Neuronal stem cell (in vitro differentiated cells): ENCODE measurements around the gene AIPL1.
A peak's percentile ranks its signal among the peaks of the same experiment; 100 is the strongest.

Source experiments
- DNase-seq: peaks from one replicate; pipeline ENCODE4 v3.0.0-alpha.2; 2013; ENCODE audit warnings: low spot score
- H2AFZ ChIP-seq: one replicate; pipeline ENCODE4 v1.6.1; 2013; ENCODE audit warnings: mild to moderate bottlenecking, low read length, inconsistent platforms
- H2AK5ac ChIP-seq: 2 replicates; pipeline ENCODE4 v1.6.1; 2013; ENCODE audit warnings: low read depth, mild to moderate bottlenecking, inconsistent platforms, low read length, moderate library complexity, mixed read lengths
- H2BK120ac ChIP-seq: 2 replicates; pipeline ENCODE4 v1.6.1; 2013; ENCODE audit warnings: low read depth, mild to moderate bottlenecking, inconsistent platforms, low read length, moderate library complexity, mixed read lengths
- H2BK12ac ChIP-seq: one replicate; pipeline ENCODE4 v1.6.1; 2013; ENCODE audit warnings: low read length, inconsistent platforms
- H2BK15ac ChIP-seq: 2 replicates; pipeline ENCODE4 v1.6.1; 2013; ENCODE audit warnings: mild to moderate bottlenecking, low read length, inconsistent platforms, mixed read lengths
- H2BK5ac ChIP-seq: one replicate; pipeline ENCODE4 v1.6.1; 2013; ENCODE audit warnings: inconsistent platforms, mild to moderate bottlenecking, low read length, moderate library complexity
- H3K14ac ChIP-seq: one replicate; pipeline ENCODE4 v1.6.1; 2013; ENCODE audit warnings: low read length, inconsistent platforms
- H3K18ac ChIP-seq: 2 replicates; pipeline ENCODE4 v1.6.1; 2013; ENCODE audit warnings: low read length, inconsistent platforms
- H3K23ac ChIP-seq: 2 replicates; pipeline ENCODE4 v1.6.1; 2013; ENCODE audit warnings: low read depth, mild to moderate bottlenecking, mixed read lengths, low read length, inconsistent platforms; ENCODE audit not compliant: poor library complexity
- H3K27ac ChIP-seq: replicated peaks from 3 replicates; pipeline ENCODE4 v1.5.1; 2013; ENCODE audit warnings: low read length, inconsistent platforms
- H3K27me3 ChIP-seq, 3 experiments: 2 replicates each; pipeline ENCODE4 v1.6.1; 2013; ENCODE audit warnings: low read length in 3 of 3, mild to moderate bottlenecking in 2 of 3, inconsistent platforms in 1 of 3, low read depth in 1 of 3, mixed read lengths in 1 of 3, moderate library complexity in 1 of 3; ENCODE audit not compliant: control insufficient read depth in 3 of 3, insufficient read depth in 3 of 3
- H3K36me3 ChIP-seq, 2 donors: replicated peaks in 1 of 2; 2 replicates each; pipeline ENCODE4 v1.6.1; 2013; ENCODE audit warnings: low read length in 2 of 2; ENCODE audit not compliant: control insufficient read depth in 2 of 2, insufficient read depth in 2 of 2
- H3K4ac ChIP-seq: 2 replicates; pipeline ENCODE4 v1.6.1; 2013; ENCODE audit warnings: inconsistent platforms, mild to moderate bottlenecking, low read length, moderate library complexity
- H3K4me1 ChIP-seq, 2 donors: 1 replicate in 1 of 2; 2 replicates in 1 of 2; pipeline ENCODE4 v1.6.1; 2013; ENCODE audit warnings: low read length in 2 of 2, low read depth in 1 of 2; ENCODE audit not compliant: control insufficient read depth in 2 of 2, insufficient read depth in 1 of 2
- H3K4me2 ChIP-seq: one replicate; pipeline ENCODE4 v1.6.1; 2013; ENCODE audit warnings: mild to moderate bottlenecking, low read length, inconsistent platforms; ENCODE audit not compliant: insufficient read depth, poor library complexity, severe bottlenecking
- H3K4me3 ChIP-seq, 2 donors: 2 replicates each; pipeline ENCODE4 v1.5.1; 2013; ENCODE audit warnings: low read length in 2 of 2, mild to moderate bottlenecking in 2 of 2, inconsistent platforms in 1 of 2, moderate library complexity in 1 of 2
- H3K79me1 ChIP-seq: one replicate; pipeline ENCODE4 v1.6.1; 2013; ENCODE audit warnings: low read depth, mild to moderate bottlenecking, inconsistent platforms, low read length, moderate library complexity
- H3K9ac ChIP-seq: one replicate; pipeline ENCODE4 v1.6.1; 2013; ENCODE audit warnings: mild to moderate bottlenecking, low read depth, low read length, inconsistent platforms; ENCODE audit not compliant: poor library complexity
- H3K9me3 ChIP-seq, 2 donors: replicated peaks in 1 of 2; 2 replicates each; pipeline versions ENCODE3 to v1.6.1; 2013; ENCODE audit warnings: low read length in 2 of 2, mild to moderate bottlenecking in 2 of 2, inconsistent platforms in 1 of 2, low read depth in 1 of 2, mixed read lengths in 1 of 2, moderate library complexity in 1 of 2; ENCODE audit not compliant: control insufficient read depth in 2 of 2, insufficient read depth in 1 of 2
- H4K8ac ChIP-seq: one replicate; pipeline ENCODE4 v1.6.1; 2013; ENCODE audit warnings: low read depth, mild to moderate bottlenecking, inconsistent platforms, low read length, moderate library complexity
- H4K91ac ChIP-seq: one replicate; pipeline ENCODE4 v1.6.1; 2013; ENCODE audit warnings: low read length, low read depth, mild to moderate bottlenecking, inconsistent platforms; ENCODE audit not compliant: poor library complexity
- WGBS, 2 donors: extraction: QIAGEN DNeasy Blood & Tissue Kit; methylation state at CpG; one replicate each; pipeline ENCODE4 v1.1.7; 2013; ENCODE audit warnings: missing lambda C conversion rate in 2 of 2, mixed read lengths in 1 of 2; ENCODE audit not compliant: insufficient read length in 2 of 2, insufficient replicate concordance in 1 of 2; ENCODE audit errors: extremely low coverage in 2 of 2; 5-methylcytosine and 5-hydroxymethylcytosine counted together

Gene AIPL1

DNA sequence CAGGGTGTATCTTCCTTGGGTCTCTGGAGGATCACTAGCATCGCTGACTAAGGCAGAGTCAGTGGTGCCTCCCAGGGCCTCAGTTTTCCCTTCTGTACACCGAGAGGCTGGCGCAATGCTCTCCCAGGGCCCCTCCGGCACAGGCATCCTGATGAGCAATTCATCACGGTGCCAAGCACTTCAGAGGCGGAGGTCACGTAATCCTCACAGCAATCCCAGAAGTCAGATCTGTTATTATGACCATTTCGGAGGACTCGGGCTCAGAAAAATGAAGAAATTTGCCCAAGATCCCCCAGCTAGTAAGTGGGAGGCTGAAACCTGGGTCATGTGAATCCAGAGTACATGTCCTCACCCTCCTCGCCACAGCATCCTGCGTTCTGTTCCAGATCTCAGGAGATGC is 46.5 kb downstream of the AIPL1 start:
- DNase-seq, result no peak
- Histone ChIP-seq H3K9me3 (peaks cover 0 to 2% of the 10 kb centered on the region in 2 donors), H3K36me3 (no peaks in the 10 kb centered on the region)

DNA sequence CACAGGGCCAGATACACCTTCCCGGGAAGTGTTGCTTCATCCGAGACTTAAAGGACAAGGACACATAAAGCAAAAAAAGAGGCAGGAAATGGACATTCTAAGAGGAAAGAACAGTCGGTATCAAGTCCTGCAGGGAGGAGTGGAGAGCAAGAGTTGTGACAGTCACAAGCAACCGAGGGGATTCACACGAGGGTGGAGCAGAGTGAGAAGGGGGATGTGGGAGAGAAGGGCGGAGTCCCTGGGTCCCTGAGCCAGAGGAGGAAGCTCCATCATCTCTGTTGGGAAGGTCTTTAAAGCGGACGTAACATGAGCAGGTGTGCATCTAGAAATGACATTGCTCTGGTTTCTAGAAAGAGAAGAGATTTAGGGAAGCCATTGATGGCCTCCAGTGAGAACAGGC is 47.1 kb downstream of the AIPL1 start:
- H4K8ac ChIP-seq, result no peak overlapping the region
- H3K23ac ChIP-seq, result no peak overlapping the region
- no peak overlapping the region for H3K9ac ChIP-seq
- H2AK5ac ChIP-seq, result no peak overlapping the region
- H3K9me3 ChIP-seq, result peaks cover 0 to 2% of the 10 kb centered on the region in 2 donors
- H2BK12ac ChIP-seq, result no peak overlapping the region
- WGBS, 2 donors, result no CpG with 5 or more reads among the region's 8 CpGs
- no peak overlapping the region for H2AFZ ChIP-seq
- H3K79me1 ChIP-seq, result no peaks in the 10 kb centered on the region
- no peak overlapping the region for H3K4me3 ChIP-seq
- no peak overlapping the region for H2BK5ac ChIP-seq
- DNase-seq, result no peak
- H3K36me3 ChIP-seq, result no peaks in the 10 kb centered on the region
- H3K4me1 ChIP-seq, result peaks cover 0 to 3% of the 10 kb centered on the region in 2 donors
- H3K4me2 ChIP-seq, result no peak overlapping the region
- no peak overlapping the region for H3K18ac ChIP-seq
- no peaks in the 10 kb centered on the region for H3K27me3 ChIP-seq
- H2BK15ac ChIP-seq, result no peak overlapping the region
- H4K91ac ChIP-seq, result no peak overlapping the region
- no peak overlapping the region for H3K27ac ChIP-seq
- H3K14ac ChIP-seq, result no peak overlapping the region
- H2BK120ac ChIP-seq, result no peak overlapping the region
- H3K4ac ChIP-seq, result no peak overlapping the region

More for the DNA sequence above, 46.5 kb downstream of the AIPL1 start:
- Histone ChIP-seq H2AFZ (no peak overlapping the region), H3K23ac (no peak overlapping the region), H3K9ac (no peak overlapping the region), H4K91ac (no peak overlapping the region), H3K79me1 (no peaks in the 10 kb centered on the region), H3K27ac (no peak overlapping the region), H2BK120ac (no peak overlapping the region), H3K4me2 (no peak overlapping the region), H3K4me1 (peaks cover 3 to 8% of the 10 kb centered on the region in 2 donors), H2BK5ac (no peak overlapping the region), H3K14ac (no peak overlapping the region), H2AK5ac (no peak overlapping the region), H2BK12ac (no peak overlapping the region), H4K8ac (no peak overlapping the region), H3K4me3 (no peak overlapping the region), H3K4ac (no peak overlapping the region), H3K27me3 (no peaks in the 10 kb centered on the region), H3K18ac (no peak overlapping the region), H2BK15ac (no peak overlapping the region)
- no CpG with 5 or more reads among the region's 11 CpGs for WGBS, 2 donors

- Histone ChIP-seq H3K27me3 (no peaks in the 10 kb centered on the region), H4K8ac (no peak overlapping the region), H2AFZ (no peak overlapping the region), H2BK12ac (no peak overlapping the region), H2BK120ac (no peak overlapping the region), H3K14ac (no peak overlapping the region), H2BK15ac (no peak overlapping the region), H4K91ac (no peak overlapping the region), H3K18ac (no peak overlapping the region), H2AK5ac (no peak overlapping the region), H3K9ac (no peak overlapping the region), H3K27ac (no peak overlapping the region), H3K36me3 (no peaks in the 10 kb centered on the region), H3K4me2 (no peak overlapping the region), H3K9me3 (peaks cover 0 to 2% of the 10 kb centered on the region in 2 donors), H2BK5ac (no peak overlapping the region), H3K4me1 (no peaks in the 10 kb centered on the region), H3K79me1 (no peaks in the 10 kb centered on the region), H3K4ac (no peak overlapping the region), H3K23ac (no peak overlapping the region), H3K4me3 (no peak overlapping the region)
- DNase-seq, result no peak
- no CpG with 5 or more reads among the region's 4 CpGs for WGBS, 2 donors
Observed at GRCh38 chr17:6387442-6387841, 47.5 kb downstream of the AIPL1 start.

DNA sequence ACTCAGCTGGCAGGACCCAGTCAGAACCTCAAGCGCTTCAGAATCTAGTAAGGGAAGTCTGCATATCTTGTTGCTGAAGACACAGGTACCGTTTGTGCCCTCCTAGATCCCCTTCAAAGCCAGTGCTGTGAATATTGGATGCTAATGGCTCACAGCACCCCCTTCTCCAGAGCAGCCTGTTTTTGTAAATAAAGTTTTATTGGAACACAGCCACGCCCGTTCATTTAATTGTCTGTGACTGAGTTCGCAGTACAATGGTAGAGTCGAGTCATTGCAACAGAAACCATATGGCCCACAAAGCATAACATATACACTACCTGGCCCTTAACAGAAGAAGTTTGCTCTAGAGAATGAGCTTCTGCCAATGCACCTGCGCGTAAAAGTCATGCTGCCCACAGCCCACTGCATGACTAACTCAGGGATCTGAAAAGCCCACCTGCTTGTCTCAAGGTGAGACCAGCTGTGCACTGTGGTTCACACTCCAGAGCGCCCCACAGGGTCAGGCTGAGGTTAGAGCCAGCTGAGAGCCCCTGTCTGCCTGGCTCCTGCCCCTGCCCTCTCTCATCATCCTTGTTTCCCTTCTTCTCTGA is 48.8 kb downstream of the AIPL1 start:
- H3K14ac ChIP-seq, result no peak overlapping the region
- DNase-seq, result no peak
- WGBS, 2 donors, result no CpG with 5 or more reads among the region's 9 CpGs

More for the DNA sequence above, 48.8 kb downstream of the AIPL1 start:
- Histone ChIP-seq H3K18ac (peak overlapping the region; percentile 72), H3K27ac (no peak overlapping the region), H2BK5ac (no peak overlapping the region), H3K4ac (no peak overlapping the region), H3K36me3 (no peaks in the 10 kb centered on the region), H3K9ac (no peak overlapping the region), H3K4me2 (no peak overlapping the region), H2BK12ac (no peak overlapping the region), H2AFZ (no peak overlapping the region), H2AK5ac (no peak overlapping the region), H3K4me3 (no peak overlapping the region), H4K8ac (no peak overlapping the region), H3K4me1 (no peaks in the 10 kb centered on the region), H3K79me1 (no peaks in the 10 kb centered on the region), H3K9me3 (peaks cover 0 to 5% of the 10 kb centered on the region in 2 donors), H3K27me3 (no peaks in the 10 kb centered on the region), H3K23ac (no peak overlapping the region), H2BK120ac (no peak overlapping the region), H4K91ac (no peak overlapping the region), H2BK15ac (no peak overlapping the region)
